AG04449 (cell line): ENCODE measurements around the gene EXOC4.

ENCODE experiments used
- CTCF ChIA-PET: fragments of 350-600 bp; formaldehyde crosslinking; extraction: SDS; loops from one replicate; lab custom pipeline; 2021; ENCODE audit warnings: antibody characterized with exemption; lab: Yijun Ruan, JAX
- POLR2A ChIA-PET: fragments of 400-600, 350-600 bp; formaldehyde crosslinking; extraction: SDS; loops from one replicate; lab custom pipeline; 2020; ENCODE audit warnings: antibody characterized with exemption, inconsistent platforms; lab: Yijun Ruan, JAX
- DNase-seq: peaks from one replicate; pipeline ENCODE4 v3.0.0-alpha.2; 2010; ENCODE audit warnings: low read depth, low spot score
- H3K4me3 ChIP-seq: 2 replicates; pipeline ENCODE4 v1.5.1; 2011; ENCODE audit warnings: low read depth, mild to moderate bottlenecking, control low read depth, low read length
- CTCF ChIP-seq: IDR thresholded peaks from one replicate; pipeline ENCODE4 v1.5.1; 2011; ENCODE audit warnings: mild to moderate bottlenecking, moderate library complexity, low read length, control low read depth, inconsistent platforms; ENCODE audit not compliant: insufficient read depth; ENCODE audit errors: missing control alignments

The EXOC4 gene

GRCh38 chr7:133668296-133669060 is 415.6 kb downstream of the EXOC4 start:
- no peak for TF ChIP-seq CTCF
- ChIA-PET CTCF (no interaction called here), POLR2A (no interaction called here)
- no peak for DNase-seq
- no peak overlapping the region for H3K4me3 ChIP-seq

GRCh38 chr7:133669061-133669455 is 416.2 kb downstream of the EXOC4 start:
- H3K4me3 ChIP-seq = no peak overlapping the region
- POLR2A ChIA-PET = no interaction called here
- no peak for TF ChIP-seq CTCF
- CTCF ChIA-PET = no interaction called here
- DNase-seq = no peak

- DNase-seq = no peak
- H3K4me3 ChIP-seq = no peak overlapping the region
- TF ChIP-seq CTCF = no peak
- CTCF ChIA-PET = no interaction called here
- POLR2A ChIA-PET = no interaction called here
Measured at GRCh38 chr7:133670250-133670649, 417.4 kb downstream of the EXOC4 start.

GRCh38 chr7:133672866-133673265 is 420.0 kb downstream of the EXOC4 start:
- POLR2A ChIA-PET = no interaction called here

GRCh38 chr7:133674079-133674763 is 421.3 kb downstream of the EXOC4 start:
- CTCF ChIA-PET = no interaction called here
- DNase-seq = no peak
- POLR2A ChIA-PET = no interaction called here
- TF ChIP-seq CTCF = no peak
- no peak overlapping the region for H3K4me3 ChIP-seq

More at GRCh38 chr7:133672866-133673265, 420.0 kb downstream of the EXOC4 start:
- no peak overlapping the region for H3K4me3 ChIP-seq
- CTCF ChIA-PET = no interaction called here
- TF ChIP-seq CTCF = no peak
- no peak for DNase-seq

GRCh38 chr7:133675510-133676218 is 422.8 kb downstream of the EXOC4 start:
- H3K4me3 ChIP-seq = no peak overlapping the region
- no peak for DNase-seq
- no peak for TF ChIP-seq CTCF
- POLR2A ChIA-PET = no interaction called here
- CTCF ChIA-PET = no interaction called here
